ELR (cell line): ENCODE measurements around the gene CCDC183.
"Not testable (repeated sequence)": the region's sequence is repeated elsewhere in the genome, so short reads cannot be mapped to it uniquely, and the experiment has no call there.

Experiments
- DNase-seq: peaks from one replicate; pipeline ENCODE4 v3.0.0-alpha.2; 2015; ENCODE audit warnings: low read depth

Gene CCDC183

GRCh38 chr9:136785565-136786355, 10.4 kb upstream of the CCDC183 start:
- not testable (repeated sequence) for DNase-seq

DNA sequence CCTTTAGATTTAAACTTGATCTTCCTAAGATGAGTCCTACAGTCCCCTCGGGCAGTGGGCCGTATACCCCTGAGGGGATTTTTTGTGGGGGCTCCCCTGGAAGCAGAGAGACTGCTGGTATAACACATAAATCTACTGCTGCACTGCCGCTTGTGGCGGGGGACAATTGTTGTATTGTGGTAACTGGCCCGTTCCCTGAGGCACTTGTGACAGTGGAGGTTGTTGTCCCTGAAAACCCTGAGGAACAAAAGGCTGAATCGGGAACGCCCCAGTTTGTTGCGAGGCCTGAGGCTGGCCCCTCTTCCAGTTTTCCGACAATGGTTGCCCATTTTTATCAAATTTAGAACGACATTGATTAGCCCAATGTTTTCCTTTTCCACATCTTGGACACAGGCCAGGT, 9.7 kb upstream of the CCDC183 start:
- no peak for DNase-seq

- DNase-seq, result not testable (repeated sequence)
These were observed 9.2 kb upstream of the CCDC183 start for GRCh38 chr9:136786983-136787382.

DNA sequence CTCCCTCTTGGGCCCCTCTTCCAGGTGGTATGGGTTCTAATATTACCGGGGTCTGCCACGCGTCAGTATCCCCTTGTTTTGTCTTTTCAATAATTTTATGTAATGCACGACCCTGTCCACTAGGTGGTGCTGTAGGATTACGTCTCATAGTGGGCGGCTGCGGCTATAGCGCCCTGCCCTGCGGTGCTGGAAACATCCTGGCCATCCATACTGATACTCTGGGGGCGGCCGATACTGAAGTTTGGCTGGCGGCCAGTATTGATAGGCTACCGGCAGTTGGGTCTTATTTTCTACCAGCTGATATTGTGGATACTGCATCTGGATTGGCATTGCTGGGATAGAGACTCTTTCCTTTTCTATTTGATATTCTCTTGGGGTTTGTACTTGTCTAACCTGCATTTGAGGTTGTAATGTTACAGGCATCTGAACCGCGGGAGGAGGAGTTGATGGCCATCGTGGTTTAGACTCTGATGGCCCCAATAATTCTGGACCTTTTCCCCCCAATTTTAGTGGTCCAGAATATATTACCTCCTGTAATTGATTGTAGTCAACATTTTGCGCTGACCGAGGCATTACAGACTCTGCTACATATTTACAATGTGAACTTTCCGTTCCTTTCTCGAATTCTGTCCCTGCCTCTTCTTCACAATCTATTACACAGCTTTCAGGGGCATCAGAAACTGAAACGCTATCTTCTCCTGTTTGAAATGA, 8.3 kb upstream of the CCDC183 start:
- peak; percentile 75 for DNase-seq

DNA sequence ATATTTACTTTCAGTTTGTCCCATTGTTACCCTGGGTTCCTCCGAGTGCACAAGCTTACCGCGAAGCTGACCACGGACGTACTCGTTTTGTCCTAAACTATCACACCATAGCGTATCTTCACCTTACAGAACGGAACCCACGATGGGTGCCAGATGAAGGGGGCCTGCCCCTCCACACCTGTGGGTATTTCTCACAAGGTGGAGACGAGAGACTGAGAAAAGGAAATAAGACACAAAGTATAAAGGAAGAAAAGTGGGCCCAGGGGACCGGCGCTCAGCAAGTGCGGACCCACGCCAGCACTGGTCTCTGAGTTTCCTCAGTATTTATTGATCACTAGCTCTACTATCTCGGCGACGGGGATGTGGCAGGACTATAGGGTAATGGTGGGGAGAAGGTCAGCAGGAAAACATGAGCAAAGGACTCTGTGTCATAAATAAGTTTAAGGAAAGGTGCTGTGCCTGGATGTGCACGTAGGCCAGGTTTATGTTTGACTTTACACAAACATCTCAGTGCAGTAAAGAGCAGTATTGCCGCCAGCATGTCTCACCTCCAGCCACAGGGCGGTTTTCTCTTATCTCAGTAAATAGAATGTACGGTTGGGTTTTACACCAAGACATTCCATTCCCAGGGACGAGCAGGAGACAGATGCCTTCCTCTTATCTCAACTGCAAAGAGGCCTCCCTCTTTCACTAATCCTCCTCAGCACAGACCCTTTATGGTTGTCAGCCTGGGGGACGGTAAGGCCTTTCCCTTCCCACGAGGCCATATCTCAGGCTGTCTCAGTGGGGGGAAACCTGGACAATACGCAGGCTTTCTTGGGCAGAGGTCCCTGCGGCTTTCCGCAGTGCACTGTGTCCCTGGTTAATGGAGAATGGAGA, 7.3 kb upstream of the CCDC183 start:
- DNase-seq, result not testable (repeated sequence)

DNA sequence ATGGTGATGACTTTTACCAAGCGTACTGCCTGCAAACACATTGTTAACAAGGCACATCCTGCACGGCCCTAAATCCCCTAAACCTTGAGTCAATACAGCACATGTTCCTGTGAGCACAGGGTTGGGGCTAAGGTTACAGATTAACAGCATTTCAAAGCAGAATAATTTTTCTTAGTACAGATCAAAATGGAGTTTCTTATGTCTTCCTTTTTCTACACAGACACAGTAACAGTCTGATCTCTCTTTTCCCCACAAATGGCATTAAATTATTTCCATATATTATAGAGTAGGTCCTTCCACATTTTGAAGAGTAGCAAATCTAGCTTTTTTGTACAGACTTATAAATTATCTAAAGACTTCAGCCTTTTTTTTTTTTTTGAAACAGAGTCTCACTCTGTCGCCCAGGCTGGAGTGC, 6.6 kb upstream of the CCDC183 start:
- no peak for DNase-seq

GRCh38 chr9:136790640-136791515, 5.3 kb upstream of the CCDC183 start, which contains the start of gene TMEM141:
Gene TMEM141 (plus strand): TSS chr9:136791344. CDS start chr9:136791371, 27 bp downstream.
- peak; percentile 99 for DNase-seq

- DNase-seq, result peak; percentile 49
These were observed 4.4 kb upstream of the CCDC183 start for GRCh38 chr9:136791516-136792276.

DNA sequence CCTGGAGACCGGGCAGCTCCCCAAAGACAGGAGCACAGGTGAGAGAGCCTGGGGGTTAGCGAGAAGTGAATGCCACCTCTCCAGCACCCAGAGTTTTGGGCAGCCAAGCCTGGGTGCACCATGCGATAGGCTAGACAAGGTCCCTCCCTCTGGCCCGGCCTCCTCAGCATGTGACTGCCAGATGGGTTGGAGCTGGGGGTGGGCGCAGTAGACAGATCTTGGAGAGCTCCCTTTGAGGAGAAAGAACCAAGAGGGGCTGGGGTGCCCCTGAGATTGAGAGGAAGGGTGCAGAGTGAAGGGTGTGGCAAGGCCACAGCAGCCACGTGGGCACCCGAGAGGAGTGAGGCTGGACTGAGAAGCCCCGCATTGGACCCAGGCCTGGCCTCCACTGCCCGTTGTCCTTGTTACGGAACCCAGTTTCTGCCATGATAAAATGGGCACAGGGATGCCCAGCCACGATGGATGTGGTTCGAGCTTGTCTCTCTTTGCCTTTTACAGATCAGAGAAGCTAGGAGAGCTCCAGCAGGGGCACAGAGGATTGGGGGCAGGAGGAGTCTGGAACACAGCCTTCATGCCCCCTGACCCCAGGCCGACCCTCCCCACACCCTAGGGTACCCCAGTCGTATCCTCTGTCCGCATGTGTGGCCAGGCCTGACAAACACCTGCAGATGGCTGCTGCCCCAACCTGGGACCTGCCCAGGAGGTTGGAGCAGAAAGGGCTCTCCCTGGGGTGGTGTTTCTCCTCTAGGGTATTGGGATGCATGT, 3.6 kb upstream of the CCDC183 start:
- DNase-seq, result no peak

GRCh38 chr9:136793086-136793946, 2.8 kb upstream of the CCDC183 start:
- DNase-seq, result no peak

- DNase-seq, result no peak
These were observed 1.7 kb upstream of the CCDC183 start for GRCh38 chr9:136794281-136794999.

DNA sequence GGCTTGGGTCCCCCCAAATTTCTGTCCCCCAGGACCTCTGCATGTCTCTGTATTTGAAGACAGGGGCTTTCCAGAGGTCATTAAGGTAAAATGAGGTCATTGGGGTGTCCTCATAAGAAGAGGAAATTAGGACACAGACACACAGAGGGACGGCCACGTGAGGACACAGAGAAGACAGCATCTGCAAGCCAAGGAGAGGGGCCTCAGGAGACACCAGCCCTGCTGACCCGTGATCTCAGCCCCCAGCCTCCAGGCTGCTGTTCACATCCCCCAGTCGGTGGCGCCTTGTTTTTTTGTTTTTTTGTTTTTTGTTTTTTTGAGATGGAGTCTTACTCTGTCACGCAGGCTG, 1.2 kb upstream of the CCDC183 start:
- DNase-seq, result no peak

- DNase-seq, result not testable (repeated sequence)
These were observed 723 bp downstream of the CCDC183 start for GRCh38 chr9:136796775-136797347.

GRCh38 chr9:136798708-136799078, 2.6 kb downstream of the CCDC183 start:
- DNase-seq, result no peak

DNA sequence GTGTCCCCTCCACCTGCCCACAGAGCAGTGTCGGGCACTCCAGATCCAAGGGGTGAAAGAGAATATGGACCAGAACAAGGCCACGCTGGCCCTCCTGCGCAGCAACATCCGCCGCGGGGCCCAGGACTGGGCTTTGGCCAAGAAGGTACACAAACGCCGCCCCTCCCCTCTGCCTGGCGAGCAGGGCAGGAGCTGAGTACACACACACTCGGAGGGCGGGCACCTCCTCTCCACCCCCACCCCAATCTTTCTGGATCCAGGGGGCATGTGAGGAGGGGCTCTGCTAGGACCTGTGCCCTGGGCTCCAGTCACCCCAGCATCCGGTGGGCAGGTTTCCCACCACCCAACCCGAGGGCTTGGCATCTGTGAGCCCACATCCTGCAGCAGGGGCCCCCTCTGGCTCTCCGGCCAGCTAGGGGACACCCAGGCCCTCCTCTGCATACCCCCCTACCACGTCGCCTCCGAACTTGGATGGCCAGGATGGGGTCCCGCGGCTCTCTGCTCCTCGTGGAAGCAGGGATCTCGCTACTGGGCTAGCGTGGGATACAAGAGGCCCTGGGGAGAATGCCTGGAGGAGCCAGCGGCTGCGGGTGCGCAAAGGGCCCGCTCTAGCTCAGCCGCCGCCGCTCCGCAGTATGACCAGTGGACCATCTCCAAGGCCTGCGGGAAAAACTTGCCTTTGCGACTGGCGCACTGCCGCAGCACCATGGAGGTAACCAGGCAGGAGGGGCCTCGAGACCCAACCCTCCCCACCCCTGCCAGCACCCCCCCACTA, 3.1 kb downstream of the CCDC183 start:
- DNase-seq, result no peak

DNA sequence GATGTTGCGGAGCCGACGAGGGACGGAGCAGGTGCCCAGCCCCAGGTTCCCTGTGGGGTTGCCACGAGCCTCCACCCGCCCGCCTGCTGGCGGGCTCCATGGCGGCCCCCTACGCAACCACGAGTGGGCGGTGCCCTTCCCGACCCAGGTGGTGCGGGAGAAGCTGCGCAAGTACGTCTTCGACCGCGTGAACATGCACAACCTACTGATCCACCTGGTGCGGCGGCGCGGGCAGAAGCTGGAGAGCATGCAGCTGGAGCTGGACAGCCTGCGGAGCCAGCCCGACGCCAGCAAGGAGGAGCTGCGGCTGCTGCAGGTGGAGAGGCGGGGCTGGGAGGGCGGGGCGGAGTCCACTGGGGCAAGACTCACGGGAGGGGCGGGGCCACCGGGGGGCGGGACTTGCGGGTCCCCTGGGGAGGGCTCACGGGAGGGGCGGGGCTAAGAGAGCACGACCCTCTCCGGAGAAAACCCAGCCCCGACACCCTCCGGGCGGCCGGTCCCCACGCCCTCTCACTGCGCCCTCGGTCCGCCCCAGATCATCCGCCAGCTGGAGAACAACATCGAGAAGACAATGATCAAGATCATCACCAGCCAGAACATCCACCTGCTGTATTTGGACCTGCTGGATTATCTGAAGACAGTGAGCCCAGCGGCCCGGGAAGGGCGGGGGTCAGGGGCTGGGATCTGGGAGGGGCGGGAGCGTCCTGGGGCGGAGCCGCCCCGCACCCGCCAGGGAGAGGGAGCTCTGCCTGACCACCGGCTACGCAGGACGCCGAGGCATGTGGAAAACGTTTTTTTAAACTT, 3.9 kb downstream of the CCDC183 start:
- DNase-seq, result peak; percentile 73
